ENCODE data around the gene MCHR1.

DNA sequence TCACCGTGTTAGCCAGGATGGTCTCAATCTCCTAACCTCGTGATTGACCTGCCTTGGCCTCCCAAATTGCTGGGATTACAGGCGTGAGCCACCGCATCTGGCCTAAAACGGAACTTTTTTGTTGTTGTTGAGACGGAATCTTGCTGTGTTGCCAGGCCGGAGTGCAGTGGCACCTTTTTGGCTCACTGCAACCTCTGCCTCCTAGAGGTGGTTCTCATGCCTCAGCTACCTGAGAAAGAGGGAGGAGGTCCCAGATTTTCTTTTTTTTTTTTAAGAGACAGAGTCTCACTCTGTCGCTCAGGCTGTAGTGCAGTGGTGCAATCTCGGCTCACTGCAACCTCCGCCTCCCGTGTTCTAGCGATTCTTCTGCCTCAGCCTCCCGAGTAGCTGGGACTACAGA, 7.9 kb upstream of the MCHR1 start:
- TF ChIP-seq, protein P1, sequence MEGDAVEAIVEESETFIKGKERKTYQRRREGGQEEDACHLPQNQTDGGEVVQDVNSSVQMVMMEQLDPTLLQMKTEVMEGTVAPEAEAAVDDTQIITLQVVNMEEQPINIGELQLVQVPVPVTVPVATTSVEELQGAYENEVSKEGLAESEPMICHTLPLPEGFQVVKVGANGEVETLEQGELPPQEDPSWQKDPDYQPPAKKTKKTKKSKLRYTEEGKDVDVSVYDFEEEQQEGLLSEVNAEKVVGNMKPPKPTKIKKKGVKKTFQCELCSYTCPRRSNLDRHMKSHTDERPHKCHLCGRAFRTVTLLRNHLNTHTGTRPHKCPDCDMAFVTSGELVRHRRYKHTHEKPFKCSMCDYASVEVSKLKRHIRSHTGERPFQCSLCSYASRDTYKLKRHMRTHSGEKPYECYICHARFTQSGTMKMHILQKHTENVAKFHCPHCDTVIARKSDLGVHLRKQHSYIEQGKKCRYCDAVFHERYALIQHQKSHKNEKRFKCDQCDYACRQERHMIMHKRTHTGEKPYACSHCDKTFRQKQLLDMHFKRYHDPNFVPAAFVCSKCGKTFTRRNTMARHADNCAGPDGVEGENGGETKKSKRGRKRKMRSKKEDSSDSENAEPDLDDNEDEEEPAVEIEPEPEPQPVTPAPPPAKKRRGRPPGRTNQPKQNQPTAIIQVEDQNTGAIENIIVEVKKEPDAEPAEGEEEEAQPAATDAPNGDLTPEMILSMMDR (conservative IDR thresholded peaks at IDR 0.05) = no peak
- no peak for TF ChIP-seq EZH2 (IDR thresholded peaks at IDR 0.05; ENCODE audit: low read depth)

Data from PC-9 (cell line).